ENCODE measurements around the gene ITGA5. TPM values are rescaled to one million over a fixed set of nuclear protein-coding genes. Genes with fewer than 3 reads are reported as not detected.

Gene ITGA5
- total RNA-seq, 1 donor: 401 TPM

- Histone ChIP-seq H3K36me3 (ENCODE audit: insufficient read depth, low read length) (peaks cover 2% of the 10 kb centered on the region), H3K4me3 (ENCODE audit: insufficient read depth, low read length) (no peak overlapping the region), H3K27ac (ENCODE audit: low read depth, low read length) (peak overlapping the region; percentile 90), H3K4me1 (ENCODE audit: insufficient read depth, low read length) (peaks cover 68% of the 10 kb centered on the region), H4K20me1 (ENCODE audit: insufficient read depth, low read length) (peaks cover 12% of the 10 kb centered on the region), H3K4me2 (ENCODE audit: insufficient read depth, low read length) (peak overlapping the region; percentile 85), H3K79me2 (ENCODE audit: insufficient read depth, low read length) (peaks cover 42% of the 10 kb centered on the region), H2AFZ (ENCODE audit: low read length) (peak overlapping the region; percentile 28), H3K9me3 (ENCODE audit: low read depth, low read length) (no peaks in the 10 kb centered on the region), H3K27me3 (ENCODE audit: insufficient read depth, low read length) (no peaks in the 10 kb centered on the region)
- no peak for DNase-seq (ENCODE audit: insufficient read length, low spot score, missing footprints)
- TF ChIP-seq, protein P1, sequence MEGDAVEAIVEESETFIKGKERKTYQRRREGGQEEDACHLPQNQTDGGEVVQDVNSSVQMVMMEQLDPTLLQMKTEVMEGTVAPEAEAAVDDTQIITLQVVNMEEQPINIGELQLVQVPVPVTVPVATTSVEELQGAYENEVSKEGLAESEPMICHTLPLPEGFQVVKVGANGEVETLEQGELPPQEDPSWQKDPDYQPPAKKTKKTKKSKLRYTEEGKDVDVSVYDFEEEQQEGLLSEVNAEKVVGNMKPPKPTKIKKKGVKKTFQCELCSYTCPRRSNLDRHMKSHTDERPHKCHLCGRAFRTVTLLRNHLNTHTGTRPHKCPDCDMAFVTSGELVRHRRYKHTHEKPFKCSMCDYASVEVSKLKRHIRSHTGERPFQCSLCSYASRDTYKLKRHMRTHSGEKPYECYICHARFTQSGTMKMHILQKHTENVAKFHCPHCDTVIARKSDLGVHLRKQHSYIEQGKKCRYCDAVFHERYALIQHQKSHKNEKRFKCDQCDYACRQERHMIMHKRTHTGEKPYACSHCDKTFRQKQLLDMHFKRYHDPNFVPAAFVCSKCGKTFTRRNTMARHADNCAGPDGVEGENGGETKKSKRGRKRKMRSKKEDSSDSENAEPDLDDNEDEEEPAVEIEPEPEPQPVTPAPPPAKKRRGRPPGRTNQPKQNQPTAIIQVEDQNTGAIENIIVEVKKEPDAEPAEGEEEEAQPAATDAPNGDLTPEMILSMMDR (IDR thresholded peaks at IDR 0.05; ENCODE audit: extremely low read depth, low read depth, low read length): no peak
Measured at GRCh38 chr12:54420766-54421144, 1.7 kb upstream of the ITGA5 start.

DNA sequence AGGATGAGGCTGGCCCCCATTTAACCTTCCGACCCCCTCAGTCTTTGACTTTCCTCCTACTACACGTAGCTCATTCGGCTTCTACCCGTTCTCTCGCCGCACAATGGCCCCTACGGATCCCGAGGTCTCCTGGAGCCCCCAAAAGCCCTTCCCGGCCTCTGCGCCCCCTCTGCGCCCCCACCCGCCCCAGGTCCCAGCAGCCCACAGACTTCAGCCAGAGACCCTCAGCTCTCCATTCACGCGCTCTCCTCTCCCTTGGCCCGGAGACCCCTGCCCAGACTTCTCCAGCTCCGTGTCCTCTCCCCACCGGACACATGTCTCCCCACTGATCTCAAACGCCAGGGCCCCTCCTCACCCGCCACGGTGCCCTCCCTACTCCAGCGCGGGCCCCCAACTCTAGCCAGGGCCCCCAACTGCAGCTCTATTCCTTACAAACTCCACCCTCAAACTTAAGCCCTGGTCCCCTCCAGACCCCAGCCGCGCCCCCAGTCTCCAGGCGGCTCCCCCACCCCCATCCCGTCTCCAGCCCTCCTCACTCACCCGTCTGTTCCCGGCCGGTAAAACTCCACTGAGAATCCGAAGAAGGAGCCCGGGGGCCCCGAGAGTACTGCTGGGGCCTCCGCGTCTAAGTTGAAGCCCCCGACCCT lies 502 bp downstream of the ITGA5 start:
- Histone ChIP-seq H3K27ac (ENCODE audit: low read depth, low read length) (peak overlapping the region; percentile 90), H2AFZ (ENCODE audit: low read length) (no peak overlapping the region), H3K4me1 (ENCODE audit: insufficient read depth, low read length) (peaks cover 76% of the 10 kb centered on the region)

GRCh38 chr12:54417712-54418440 lies 1.2 kb downstream of the ITGA5 start:
- DNase-seq (ENCODE audit: insufficient read length, low spot score, missing footprints): no peak
- no peaks in the 10 kb centered on the region for H3K27me3 ChIP-seq (ENCODE audit: insufficient read depth, low read length)
- TF ChIP-seq, protein P1 (IDR thresholded peaks at IDR 0.05; ENCODE audit: extremely low read depth, low read depth, low read length): no peak
- H3K79me2 ChIP-seq (ENCODE audit: insufficient read depth, low read length): peaks cover 70% of the 10 kb centered on the region
- no peaks in the 10 kb centered on the region for H3K9me3 ChIP-seq (ENCODE audit: low read depth, low read length)
- peaks cover 6% of the 10 kb centered on the region for H3K36me3 ChIP-seq (ENCODE audit: insufficient read depth, low read length)
- peak overlapping the region; percentile 80 for H3K4me3 ChIP-seq (ENCODE audit: insufficient read depth, low read length)
- H3K4me2 ChIP-seq (ENCODE audit: insufficient read depth, low read length): peak overlapping the region; percentile 85
- no peak overlapping the region for H2AFZ ChIP-seq (ENCODE audit: low read length)
- H4K20me1 ChIP-seq (ENCODE audit: insufficient read depth, low read length): peaks cover 34% of the 10 kb centered on the region
- H3K27ac ChIP-seq (ENCODE audit: low read depth, low read length): peak overlapping the region; percentile 90
- H3K4me1 ChIP-seq (ENCODE audit: insufficient read depth, low read length): peaks cover 76% of the 10 kb centered on the region

More for the DNA sequence above, 502 bp downstream of the ITGA5 start:
- peaks cover 6% of the 10 kb centered on the region for H3K36me3 ChIP-seq (ENCODE audit: insufficient read depth, low read length)
- peaks cover 64% of the 10 kb centered on the region for H3K79me2 ChIP-seq (ENCODE audit: insufficient read depth, low read length)
- H3K27me3 ChIP-seq (ENCODE audit: insufficient read depth, low read length): no peaks in the 10 kb centered on the region
- H3K4me2 ChIP-seq (ENCODE audit: insufficient read depth, low read length): peak overlapping the region; percentile 85
- H3K4me3 ChIP-seq (ENCODE audit: insufficient read depth, low read length): peak overlapping the region; percentile 80
- H3K9me3 ChIP-seq (ENCODE audit: low read depth, low read length): no peaks in the 10 kb centered on the region
- H4K20me1 ChIP-seq (ENCODE audit: insufficient read depth, low read length): peaks cover 28% of the 10 kb centered on the region
- DNase-seq (ENCODE audit: insufficient read length, low spot score, missing footprints): no peak
- TF ChIP-seq, protein P1 (IDR thresholded peaks at IDR 0.05; ENCODE audit: extremely low read depth, low read depth, low read length): no peak
